Measurements from ENCODE around the gene CCDC34.
"Not testable (repeated sequence)": the region's sequence is repeated elsewhere in the genome, so short reads cannot be mapped to it uniquely, and the experiment has no call there.

GRCh38 chr11:27321340-27321739, 41.7 kb downstream of the CCDC34 start:
- not testable (repeated sequence) for TF ChIP-seq CTCF, POLR2A (IDR thresholded peaks at IDR 0.05)

Measured in upper lobe of left lung (tissue), 4 donors.